GM12892 (cell line): ENCODE data around the gene DNAJB13.

Experiments
- POLR2A ChIP-seq: IDR thresholded peaks from 2 replicates; pipeline ENCODE4 v1.6.1; 2011; ENCODE audit warnings: low read depth, low read length, control low read depth
- POLR2AphosphoS5 ChIP-seq: IDR thresholded peaks from 2 replicates; pipeline ENCODE4 v1.6.1; 2011; ENCODE audit warnings: low read depth, low read length, control low read depth
- TAF1 ChIP-seq: IDR thresholded peaks from 2 replicates; pipeline ENCODE4 v1.6.1; 2011; ENCODE audit warnings: low read depth, mild to moderate bottlenecking, control low read depth, low read length, borderline replicate concordance

- no peak for TF ChIP-seq POLR2A
- TF ChIP-seq POLR2AphosphoS5: no peak
- no peak for TF ChIP-seq TAF1
These were observed 52.0 kb downstream of the DNAJB13 start for GRCh38 chr11:74002832-74003231.
